NT2/D1 (cell line): ENCODE measurements around the gene LHX3.

Experiments used
- DNase-seq: peaks from one replicate; pipeline ENCODE4 v3.0.0-alpha.2; 2011; ENCODE audit warnings: low read depth, low spot score
- H3K27me3 ChIP-seq: 2 replicates; pipeline ENCODE4 v1.6.0; 2011; ENCODE audit warnings: mild to moderate bottlenecking; ENCODE audit not compliant: insufficient read length, insufficient read depth
- H3K36me3 ChIP-seq: 2 replicates; pipeline ENCODE4 v1.6.1; 2011; ENCODE audit warnings: mild to moderate bottlenecking, low read length, mixed read lengths; ENCODE audit not compliant: insufficient read depth, insufficient read length
- H3K4me1 ChIP-seq: 2 replicates; pipeline ENCODE4 v1.5.1; 2011; ENCODE audit not compliant: insufficient read depth, insufficient read length
- H3K4me3 ChIP-seq: 2 replicates; pipeline ENCODE4 v1.5.1; 2011; ENCODE audit warnings: low read depth; ENCODE audit not compliant: insufficient read length
- H3K9ac ChIP-seq: 2 replicates; pipeline ENCODE4 v1.6.0; 2011; ENCODE audit warnings: low read depth; ENCODE audit not compliant: insufficient read length
- H3K9me3 ChIP-seq: 2 replicates; pipeline ENCODE4 v1.5.1; 2011; ENCODE audit warnings: mild to moderate bottlenecking, low read length; ENCODE audit not compliant: insufficient read depth
- SUZ12 ChIP-seq: IDR thresholded peaks from 2 replicates; pipeline ENCODE4 v1.6.1; 2011; ENCODE audit not compliant: insufficient read length, insufficient read depth; ENCODE audit errors: extremely low read depth
- YY1 ChIP-seq: IDR thresholded peaks from 2 replicates; pipeline ENCODE4 v1.6.1; 2011; ENCODE audit not compliant: insufficient read length, insufficient read depth
- ZNF274 ChIP-seq: IDR thresholded peaks from 2 replicates; pipeline ENCODE4 v1.6.1; 2011; ENCODE audit warnings: mild to moderate bottlenecking, low read depth, low read length

The LHX3 gene

DNA sequence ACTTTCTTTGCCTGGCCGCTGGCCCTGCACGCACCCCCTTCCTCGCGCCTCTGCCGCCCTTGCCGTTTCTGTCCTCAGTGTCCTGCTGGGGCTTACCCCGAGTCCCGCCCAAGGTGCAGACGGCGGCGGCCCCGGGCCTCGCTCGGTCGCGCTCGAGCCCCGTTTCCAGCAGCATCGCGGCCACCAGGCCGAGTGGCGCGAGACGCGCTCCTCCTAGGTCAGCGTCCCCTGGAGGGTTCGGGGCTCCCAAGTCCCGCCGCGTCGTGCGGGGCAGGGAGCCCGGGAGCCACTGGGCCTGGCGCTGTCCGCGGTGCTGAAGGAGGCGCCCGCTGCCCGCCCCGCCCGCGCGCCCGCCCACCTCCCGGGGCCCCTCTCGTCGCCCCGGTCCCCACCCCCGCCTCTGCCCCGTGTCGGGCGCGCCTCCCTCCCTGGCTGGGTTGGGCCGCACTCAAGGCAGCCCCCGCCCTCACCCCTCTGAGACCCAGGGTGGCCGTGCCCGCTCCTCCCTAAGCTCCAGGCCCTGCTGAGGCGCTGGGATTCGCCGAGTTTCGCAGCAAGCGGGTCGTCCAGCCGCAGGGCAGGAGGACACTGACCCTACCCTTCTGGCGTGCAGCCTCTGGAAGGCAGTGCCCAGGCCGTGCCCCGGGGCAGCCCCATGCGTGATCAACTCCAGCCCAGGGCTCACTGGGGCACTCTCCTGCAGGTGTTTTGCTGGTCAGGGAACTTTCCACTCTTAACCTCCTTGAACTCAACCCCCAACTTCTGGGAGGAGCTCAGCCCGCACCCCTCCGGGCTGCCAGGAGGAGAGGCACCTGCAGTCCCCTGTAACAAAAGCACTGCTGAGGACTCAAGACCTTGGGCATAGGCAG is at the start of gene LHX3:
Gene LHX3 (minus strand): TSS at position 291 of the 869 bp plus-strand sequence. CDS start 116 bp downstream, at position 175.
- H3K4me3 ChIP-seq = no peak within 1 kb of the TSS
- no peak for TF ChIP-seq SUZ12
- peaks cover 35% of the 10 kb centered on the region for H3K36me3 ChIP-seq
- no peak for DNase-seq
- H3K9ac ChIP-seq = no peak within 1 kb of the TSS
- H3K9me3 ChIP-seq = no peaks in the 10 kb centered on the region
- peaks cover 58% of the 10 kb centered on the region for H3K27me3 ChIP-seq
- H3K4me1 ChIP-seq = peaks cover 26% of the 10 kb centered on the region

DNA sequence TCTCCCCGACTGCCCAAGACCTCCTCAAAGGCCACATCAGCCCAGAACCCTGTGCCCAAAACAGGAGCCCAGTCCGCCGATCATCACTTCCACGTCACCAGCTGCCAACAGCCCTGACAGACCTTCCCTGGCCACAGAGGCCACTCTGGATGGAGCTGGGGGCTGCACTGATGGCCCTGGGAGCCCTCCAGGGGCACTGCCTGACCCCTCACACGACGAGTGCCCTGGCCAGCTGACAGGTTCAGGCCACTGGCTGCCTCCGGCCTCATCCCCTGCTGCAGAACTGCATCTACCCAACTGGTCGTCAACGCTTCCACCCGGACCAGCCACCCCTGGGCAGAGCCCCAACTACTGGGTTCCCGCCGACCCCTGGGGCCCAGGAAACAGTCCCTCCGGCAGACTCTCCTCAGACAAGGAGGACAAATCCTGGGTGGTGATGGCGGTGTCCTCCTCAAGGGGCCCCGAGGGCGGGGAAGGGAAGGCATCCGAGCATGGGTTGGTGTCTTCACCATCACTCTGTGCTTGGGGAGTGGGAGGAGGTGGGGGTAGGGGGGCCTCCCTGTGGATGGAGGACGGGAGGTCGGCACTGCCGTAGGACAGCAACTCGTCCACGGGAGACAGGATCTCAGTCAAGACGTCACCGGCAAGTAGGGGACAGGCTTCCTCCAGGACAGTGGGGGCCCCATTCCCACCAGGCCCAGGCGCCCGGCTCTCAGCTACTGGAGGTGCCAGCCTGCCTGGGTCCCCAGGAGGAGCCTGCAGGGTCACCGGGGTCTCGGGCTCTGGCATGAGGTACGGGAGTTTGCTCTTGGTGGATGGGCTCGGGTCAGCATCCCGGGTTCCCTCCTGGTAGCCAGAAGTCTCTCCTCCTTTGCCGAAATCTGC is 48.6 kb upstream of the LHX3 start:
- no peaks in the 10 kb centered on the region for H3K36me3 ChIP-seq
- no peak for TF ChIP-seq SUZ12
- TF ChIP-seq YY1 = no peak
- no peak for TF ChIP-seq ZNF274
- H3K27me3 ChIP-seq = no peaks in the 10 kb centered on the region
- no peak overlapping the region for H3K9ac ChIP-seq
- H3K4me1 ChIP-seq = peaks cover 33% of the 10 kb centered on the region
- no peak overlapping the region for H3K4me3 ChIP-seq
- no peak for DNase-seq
- no peaks in the 10 kb centered on the region for H3K9me3 ChIP-seq

DNA sequence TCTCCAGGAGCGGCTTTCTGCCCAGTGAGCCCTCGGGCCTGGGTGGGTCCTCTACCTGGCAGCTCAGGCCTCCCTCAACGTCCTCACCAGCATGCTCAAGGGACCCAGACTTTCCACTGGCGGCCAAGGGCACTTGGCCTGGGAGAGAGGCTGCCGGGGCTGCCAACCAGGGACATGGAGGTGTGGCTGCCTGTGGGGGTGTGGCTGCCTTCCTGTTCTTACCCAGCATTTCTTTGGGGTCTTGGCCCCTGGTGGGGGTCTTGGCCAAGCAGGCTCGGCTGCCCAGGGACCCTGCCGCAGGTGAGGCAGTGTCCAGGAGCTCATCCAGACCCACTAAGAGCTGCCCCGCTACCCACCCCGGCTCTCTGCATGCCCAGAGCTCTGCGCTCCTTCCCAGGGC is 47.9 kb upstream of the LHX3 start:
- H3K36me3 ChIP-seq = no peaks in the 10 kb centered on the region
- no peak overlapping the region for H3K4me3 ChIP-seq
- H3K27me3 ChIP-seq = no peaks in the 10 kb centered on the region
- peaks cover 39% of the 10 kb centered on the region for H3K4me1 ChIP-seq
- H3K9me3 ChIP-seq = no peaks in the 10 kb centered on the region
- H3K9ac ChIP-seq = no peak overlapping the region
- DNase-seq = no peak
- no peak for TF ChIP-seq YY1
- no peak for TF ChIP-seq SUZ12
- no peak for TF ChIP-seq ZNF274

DNA sequence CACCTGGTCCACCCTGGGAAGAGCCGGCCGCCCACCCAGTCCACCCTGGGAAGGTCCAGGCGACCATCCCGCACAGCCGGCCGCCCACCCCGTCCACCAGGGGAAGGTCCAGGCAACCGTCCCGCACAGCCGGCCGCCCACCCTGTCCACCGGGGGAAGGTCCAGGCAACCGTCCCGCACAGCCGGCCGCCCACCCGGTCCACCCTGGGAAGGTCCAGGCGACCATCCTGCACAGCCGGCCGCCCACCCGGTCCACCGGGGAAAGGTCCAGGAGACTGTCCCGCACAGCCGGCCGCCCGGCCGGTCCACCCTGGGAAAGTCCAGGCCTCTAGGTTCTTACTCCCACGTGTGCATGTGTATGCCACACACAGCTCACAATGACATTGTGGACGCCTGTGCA is 47.4 kb upstream of the LHX3 start:
- Histone ChIP-seq H3K9me3 (no peaks in the 10 kb centered on the region), H3K4me1 (peaks cover 40% of the 10 kb centered on the region), H3K27me3 (no peaks in the 10 kb centered on the region), H3K9ac (no peak overlapping the region), H3K4me3 (no peak overlapping the region), H3K36me3 (no peaks in the 10 kb centered on the region)
- no peak for TF ChIP-seq SUZ12
- TF ChIP-seq ZNF274 = no peak
- no peak for TF ChIP-seq YY1
- DNase-seq = no peak

DNA sequence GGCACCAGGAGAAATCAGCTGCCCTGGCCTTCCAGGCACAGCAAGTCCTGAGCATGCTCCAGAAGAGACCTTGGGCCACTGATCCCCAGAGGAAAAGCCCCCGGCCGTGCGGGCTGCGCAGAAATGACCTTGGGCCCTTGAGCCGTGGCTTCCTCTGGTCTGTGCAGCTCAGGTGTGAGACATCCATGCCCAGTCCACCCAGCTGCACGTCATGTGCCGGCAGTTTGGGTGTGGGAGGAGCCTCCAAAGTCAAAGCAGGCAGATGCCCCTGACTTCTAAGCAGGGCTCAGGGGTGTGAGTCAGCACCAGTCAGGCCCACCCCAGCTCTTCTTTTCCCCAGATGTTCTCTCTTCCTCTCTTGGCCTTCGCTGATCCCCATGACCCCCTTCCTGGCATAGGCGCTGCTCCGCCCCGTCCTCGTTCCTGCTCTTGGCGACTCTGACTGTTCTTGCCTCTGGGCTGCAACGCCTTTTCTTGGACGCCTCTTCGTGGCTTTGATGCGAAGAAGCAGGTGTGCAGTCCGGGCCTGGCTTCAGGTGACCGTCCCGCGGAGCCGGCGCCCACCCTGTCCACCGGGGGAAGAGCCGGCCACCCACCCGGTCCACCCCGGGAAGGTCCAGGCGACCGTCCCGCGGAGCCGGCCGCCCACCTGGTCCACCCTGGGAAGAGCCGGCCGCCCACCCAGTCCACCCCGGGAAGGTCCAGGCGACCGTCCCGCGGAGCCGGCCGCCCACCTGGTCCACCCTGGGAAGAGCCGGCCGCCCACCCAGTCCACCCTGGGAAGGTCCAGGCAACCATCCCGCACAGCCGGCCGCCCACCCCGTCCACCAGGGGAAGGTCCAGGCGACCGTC is 46.6 kb upstream of the LHX3 start:
- no peak for TF ChIP-seq YY1
- no peak for TF ChIP-seq ZNF274
- no peak for TF ChIP-seq SUZ12
- DNase-seq = no peak

DNA sequence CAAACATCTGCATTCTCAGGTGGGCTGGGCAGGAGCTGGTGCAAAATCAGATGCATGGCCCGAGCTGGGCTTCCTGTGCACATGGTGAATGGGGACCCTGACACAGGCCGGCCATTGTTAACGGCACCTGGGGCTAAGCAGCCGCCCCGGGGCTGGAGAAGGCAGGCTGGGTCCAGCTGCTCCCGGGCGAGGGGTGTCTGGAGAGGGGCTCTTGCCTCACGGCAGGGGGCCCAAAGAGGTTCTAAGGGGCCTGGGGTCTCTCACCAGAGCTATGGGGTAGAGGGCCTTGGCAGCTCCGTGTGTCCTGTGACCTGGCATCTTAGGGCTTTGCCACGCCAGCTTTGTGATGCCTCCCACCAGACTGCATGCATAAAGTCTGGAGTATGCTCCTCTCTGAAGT is 45.7 kb upstream of the LHX3 start:
- no peak for DNase-seq
- Histone ChIP-seq H3K9me3 (no peaks in the 10 kb centered on the region), H3K4me1 (peaks cover 42% of the 10 kb centered on the region), H3K9ac (no peak overlapping the region), H3K4me3 (no peak overlapping the region), H3K27me3 (peaks cover 4% of the 10 kb centered on the region), H3K36me3 (no peaks in the 10 kb centered on the region)
- no peak for TF ChIP-seq ZNF274
- no peak for TF ChIP-seq YY1
- no peak for TF ChIP-seq SUZ12

More for the DNA sequence above, 46.6 kb upstream of the LHX3 start:
- Histone ChIP-seq H3K36me3 (no peaks in the 10 kb centered on the region), H3K9ac (no peak overlapping the region), H3K4me3 (no peak overlapping the region), H3K4me1 (peaks cover 45% of the 10 kb centered on the region), H3K27me3 (peaks cover 4% of the 10 kb centered on the region), H3K9me3 (no peaks in the 10 kb centered on the region)
